IPS-NIHi7 (cell line): ENCODE data around the gene DENND6A.
"Not testable (repeated sequence)": the region's sequence is repeated elsewhere in the genome, so short reads cannot be mapped to it uniquely, and the experiment has no call there.

Experiments
- DNase-seq: peaks from one replicate; pipeline ENCODE4 v3.0.0; 2012; ENCODE audit warnings: mixed read lengths; ENCODE audit errors: extremely low spot score

DENND6A gene

GRCh38 chr3:57692396-57693147, at the start of gene DENND6A:
Gene DENND6A (minus strand): TSS chr3:57693077. CDS start chr3:57693018, 59 bp downstream.
- DNase-seq, result peak; percentile 98

GRCh38 chr3:57740027-57740426, 47.1 kb upstream of the DENND6A start:
- no peak for DNase-seq

- no peak for DNase-seq
These were observed 45.5 kb upstream of the DENND6A start for GRCh38 chr3:57738391-57738790.

GRCh38 chr3:57737840-57738239, 45.0 kb upstream of the DENND6A start:
- DNase-seq, result no peak

- DNase-seq, result no peak
These were observed 42.5 kb upstream of the DENND6A start for GRCh38 chr3:57735405-57735804.

- no peak for DNase-seq
These were observed 40.9 kb upstream of the DENND6A start for GRCh38 chr3:57733790-57734189.

- no peak for DNase-seq
These were observed 38.4 kb upstream of the DENND6A start for GRCh38 chr3:57731311-57731710.

- no peak for DNase-seq
These were observed 37.8 kb upstream of the DENND6A start for GRCh38 chr3:57730682-57731081.

GRCh38 chr3:57729334-57730045, 36.6 kb upstream of the DENND6A start:
- no peak for DNase-seq

GRCh38 chr3:57727106-57727505, 34.2 kb upstream of the DENND6A start:
- no peak for DNase-seq

- DNase-seq, result no peak
These were observed 33.5 kb upstream of the DENND6A start for GRCh38 chr3:57726397-57726796.

- DNase-seq, result no peak
These were observed 25.2 kb upstream of the DENND6A start for GRCh38 chr3:57718118-57718517.

GRCh38 chr3:57717205-57717868, 24.5 kb upstream of the DENND6A start:
- DNase-seq, result no peak

GRCh38 chr3:57715686-57716085, 22.8 kb upstream of the DENND6A start:
- no peak for DNase-seq

- no peak for DNase-seq
These were observed 16.7 kb upstream of the DENND6A start for GRCh38 chr3:57709559-57709958.

- no peak for DNase-seq
These were observed 16.2 kb upstream of the DENND6A start for GRCh38 chr3:57709031-57709430.

- no peak for DNase-seq
These were observed 13.6 kb upstream of the DENND6A start for GRCh38 chr3:57706462-57706861.

- not testable (repeated sequence) for DNase-seq
These were observed 12.5 kb upstream of the DENND6A start for GRCh38 chr3:57705351-57705750.

- DNase-seq, result no peak
These were observed 8.9 kb upstream of the DENND6A start for GRCh38 chr3:57701781-57702180.

- no peak for DNase-seq
These were observed 7.9 kb upstream of the DENND6A start for GRCh38 chr3:57700737-57701136.

- no peak for DNase-seq
These were observed 6.7 kb upstream of the DENND6A start for GRCh38 chr3:57699591-57699990.

- no peak for DNase-seq
These were observed 4.0 kb upstream of the DENND6A start for GRCh38 chr3:57696801-57697321.
